NCI-H187 treated with DMSO at 0.1 percent for 48 hours (cell line): Measurements from ENCODE around the gene CLVS2.

Experiments used
- DNase-seq: peaks from one replicate; lab custom pipeline; 2025; lab: John Stamatoyannopoulos, UW

CLVS2 gene, protein sequence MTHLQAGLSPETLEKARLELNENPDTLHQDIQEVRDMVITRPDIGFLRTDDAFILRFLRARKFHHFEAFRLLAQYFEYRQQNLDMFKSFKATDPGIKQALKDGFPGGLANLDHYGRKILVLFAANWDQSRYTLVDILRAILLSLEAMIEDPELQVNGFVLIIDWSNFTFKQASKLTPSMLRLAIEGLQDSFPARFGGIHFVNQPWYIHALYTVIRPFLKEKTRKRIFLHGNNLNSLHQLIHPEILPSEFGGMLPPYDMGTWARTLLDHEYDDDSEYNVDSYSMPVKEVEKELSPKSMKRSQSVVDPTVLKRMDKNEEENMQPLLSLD

DNA sequence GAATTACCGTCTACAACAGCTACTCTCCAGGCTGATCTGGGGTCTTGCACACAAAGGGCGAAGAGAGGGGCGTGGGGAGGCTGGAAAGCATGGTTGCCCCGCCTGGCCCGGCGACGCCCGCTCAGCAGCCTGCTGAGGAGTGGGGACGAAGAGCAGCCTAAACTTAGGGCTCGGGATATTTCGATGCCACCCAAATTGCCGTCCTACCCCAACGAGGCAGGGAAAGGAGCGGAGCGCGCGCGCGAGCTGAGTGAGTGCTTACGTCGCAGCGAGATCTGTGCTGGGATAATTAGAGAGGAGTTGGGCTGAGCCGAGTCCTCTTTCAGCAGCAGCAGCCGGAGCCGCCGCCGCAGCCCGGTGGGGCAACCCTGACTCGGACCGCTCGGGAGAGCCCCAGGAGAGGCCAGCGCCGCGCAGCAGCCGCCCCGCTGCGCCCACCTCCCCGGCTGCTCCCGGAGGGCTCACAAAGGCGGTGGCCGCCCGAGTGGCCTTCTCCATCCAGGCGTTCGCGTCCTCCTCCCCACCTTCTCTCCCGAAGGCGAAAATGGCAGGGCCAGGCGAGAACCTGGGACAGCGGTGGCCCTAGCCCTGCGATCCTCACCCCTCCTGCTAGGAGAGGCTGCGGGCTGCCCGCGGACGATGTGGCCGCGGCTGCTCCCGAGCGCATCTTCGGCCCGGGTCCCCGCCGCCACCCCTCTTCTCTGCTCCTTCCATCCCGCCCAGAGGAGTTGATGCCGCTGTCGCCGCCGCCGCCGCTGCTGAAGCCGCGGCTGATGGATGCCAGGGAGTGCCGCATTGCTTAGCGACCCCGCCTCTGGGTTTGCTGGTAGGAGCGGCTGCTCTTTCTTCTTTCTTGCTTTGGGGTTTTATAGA lies at the start of gene CLVS2:
Gene CLVS2 (plus strand): TSS at position 315 of the 873 bp plus-strand sequence. CDS start 1,543 bp downstream, outside the sequence.
- DNase-seq = no peak

DNA sequence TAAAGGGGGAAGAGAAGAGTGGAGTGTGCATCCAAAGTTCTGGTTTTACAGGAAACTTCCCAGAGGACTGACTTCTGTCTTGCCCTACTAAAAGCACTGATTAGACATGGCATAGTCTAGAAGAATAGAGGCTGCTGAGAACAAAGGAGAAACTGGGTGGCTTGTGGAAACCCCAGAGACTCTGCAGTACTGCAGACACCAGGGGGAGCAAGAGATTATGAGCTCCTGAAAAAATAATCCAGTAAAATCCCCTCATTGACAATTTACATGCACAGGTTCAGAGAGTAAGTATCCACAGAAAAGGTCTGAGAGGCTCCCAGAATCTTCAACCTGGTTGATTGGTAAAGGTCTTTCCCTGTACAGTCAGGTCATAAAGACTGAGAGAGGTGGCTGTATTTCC lies 48.7 kb upstream of the CLVS2 start:
- DNase-seq = no peak

DNA sequence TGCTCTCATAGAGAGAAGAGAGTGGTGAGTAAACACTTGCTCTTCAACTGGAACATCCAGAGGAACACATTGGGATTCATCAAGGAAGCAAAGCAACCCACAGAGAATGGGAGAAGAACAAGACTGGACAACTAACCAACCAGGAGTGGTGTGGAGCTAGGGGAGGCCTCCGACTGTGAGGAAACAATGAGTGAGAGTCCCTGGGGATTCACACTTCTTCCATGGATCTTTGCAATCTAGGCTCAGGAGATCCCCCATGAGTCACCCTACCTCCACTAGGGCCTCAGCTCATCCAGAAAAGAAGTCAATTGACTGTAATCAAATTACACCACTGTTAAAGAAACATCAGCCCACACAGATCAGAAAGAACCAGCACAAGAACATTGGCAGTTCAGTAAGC lies 42.3 kb upstream of the CLVS2 start:
- DNase-seq = no peak

DNA sequence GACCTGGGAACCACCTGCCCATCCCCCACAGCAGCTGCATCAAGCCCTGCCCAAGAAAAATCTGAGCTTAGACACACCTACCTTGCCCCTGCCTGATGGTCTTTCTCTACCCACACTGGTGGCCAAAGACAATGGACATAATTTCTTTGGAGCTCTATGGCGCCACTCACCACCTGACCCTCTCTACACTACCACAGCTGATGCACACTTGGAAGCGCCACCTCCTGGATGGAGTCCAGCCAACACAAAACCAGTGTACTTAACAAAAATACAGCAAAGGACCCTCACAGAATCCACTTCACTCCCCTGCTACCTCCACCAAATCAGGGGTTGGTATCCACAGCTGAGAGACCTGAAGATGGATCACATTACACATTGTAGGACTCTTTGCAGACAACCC lies 39.7 kb upstream of the CLVS2 start:
- DNase-seq = no peak

DNA sequence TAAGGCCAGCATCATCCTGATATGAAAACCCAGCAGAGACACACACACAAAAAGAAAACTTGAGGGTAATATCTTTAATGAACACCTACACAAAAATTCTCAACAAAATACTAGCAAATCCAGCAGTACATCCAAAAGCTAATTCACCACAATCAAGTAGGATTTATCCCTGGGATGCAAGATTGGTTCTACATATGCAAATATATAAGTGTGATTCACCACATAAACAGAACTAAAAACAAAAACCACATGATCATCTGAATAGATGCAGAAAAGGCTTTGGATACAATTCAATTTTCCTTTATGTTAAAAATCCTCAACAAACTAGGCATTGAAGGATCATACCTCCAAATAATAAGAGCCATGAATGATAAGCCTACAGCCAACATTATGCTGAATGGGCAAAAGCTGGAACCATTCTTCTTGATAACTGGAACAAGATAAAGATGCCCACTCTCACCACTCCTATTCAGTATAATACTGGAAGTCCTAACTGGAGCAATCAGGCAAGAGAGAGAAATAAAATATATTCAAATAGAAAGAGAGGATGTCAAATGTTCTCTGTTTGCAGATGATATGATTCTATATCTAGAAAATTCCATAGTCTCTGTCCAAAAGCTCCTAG lies 33.9 kb upstream of the CLVS2 start:
- DNase-seq = no peak

DNA sequence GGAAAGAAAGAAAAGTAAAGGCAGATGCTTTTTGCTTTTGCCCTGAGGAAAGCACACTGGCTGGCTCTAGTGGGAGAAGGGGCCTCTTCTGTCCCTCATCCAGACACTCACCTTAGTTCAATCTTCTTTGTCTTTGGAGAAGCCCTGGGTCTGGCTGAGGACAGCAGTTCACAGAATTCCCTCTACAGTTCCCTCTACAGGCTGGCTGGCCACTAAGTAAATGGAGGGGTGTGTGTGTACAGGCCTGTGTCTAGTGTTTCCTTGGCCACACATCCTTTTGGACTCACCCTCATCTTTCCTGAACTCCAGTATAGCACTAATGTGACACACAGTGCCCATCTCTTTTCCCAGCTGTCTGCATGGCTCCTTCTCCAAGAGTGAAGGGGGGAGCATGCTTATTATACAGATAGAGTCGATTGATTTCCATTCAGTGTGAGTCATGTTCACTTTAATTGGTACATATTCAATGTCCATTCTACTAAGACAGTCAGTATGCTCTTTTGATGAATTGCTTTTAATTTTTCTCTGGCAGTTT lies 26.0 kb upstream of the CLVS2 start:
- no peak for DNase-seq

DNA sequence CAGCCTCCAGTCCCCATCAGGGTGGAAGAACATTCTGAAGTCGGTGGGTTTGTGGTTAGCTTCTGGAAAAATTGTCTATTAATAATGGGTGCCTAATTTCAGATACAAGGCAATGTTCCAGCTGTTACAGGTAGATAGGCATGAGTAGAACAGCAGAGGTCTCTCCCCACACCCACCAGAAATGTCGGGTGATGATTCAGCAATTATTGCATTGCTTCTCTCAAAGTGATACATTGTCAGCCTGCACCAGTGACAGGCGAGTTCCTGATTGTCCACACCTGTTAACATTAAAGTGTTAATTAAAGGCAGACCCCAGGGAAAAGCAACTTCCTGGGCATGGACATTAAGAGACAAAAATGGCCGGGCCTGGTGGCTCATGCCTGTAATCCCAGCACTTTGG lies 18.9 kb upstream of the CLVS2 start:
- no peak for DNase-seq

DNA sequence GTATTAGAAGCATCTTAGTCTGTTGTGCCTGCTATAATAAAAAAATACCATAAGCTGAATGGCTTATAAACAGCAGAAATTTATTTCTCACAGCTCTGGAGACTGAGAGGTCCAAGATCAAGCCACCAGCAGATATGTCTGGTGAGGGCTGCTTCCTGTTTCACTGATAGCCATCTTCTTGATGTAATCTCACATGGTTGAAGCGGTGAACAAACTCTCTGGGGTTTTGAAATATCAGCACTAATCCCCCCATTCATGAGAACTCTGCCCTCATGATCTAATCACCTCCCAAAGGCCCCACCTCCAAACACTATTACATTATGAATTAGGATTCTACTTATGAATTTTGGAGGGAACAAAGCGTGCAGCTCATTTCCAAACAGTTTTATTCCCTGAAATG lies 11.6 kb upstream of the CLVS2 start:
- DNase-seq = no peak

DNA sequence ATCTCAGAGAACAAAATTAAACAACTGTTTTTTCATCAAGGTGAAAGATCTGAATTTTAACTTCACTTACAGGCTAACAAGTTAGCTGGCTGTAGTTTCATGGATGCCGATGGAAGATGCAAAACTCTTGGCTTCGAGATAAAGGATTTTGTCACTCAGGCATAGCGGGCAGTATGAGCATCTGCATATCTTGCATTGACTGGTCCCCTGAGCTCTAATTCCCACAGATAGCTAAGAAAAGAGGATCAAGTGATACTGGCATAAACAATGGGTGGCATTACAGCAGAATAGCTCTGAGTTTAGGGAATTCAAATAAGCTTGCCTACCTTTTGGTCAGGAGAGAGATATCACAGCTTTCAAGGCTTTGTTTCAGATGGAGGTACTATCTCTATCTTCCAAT lies 1.8 kb upstream of the CLVS2 start:
- no peak for DNase-seq

DNA sequence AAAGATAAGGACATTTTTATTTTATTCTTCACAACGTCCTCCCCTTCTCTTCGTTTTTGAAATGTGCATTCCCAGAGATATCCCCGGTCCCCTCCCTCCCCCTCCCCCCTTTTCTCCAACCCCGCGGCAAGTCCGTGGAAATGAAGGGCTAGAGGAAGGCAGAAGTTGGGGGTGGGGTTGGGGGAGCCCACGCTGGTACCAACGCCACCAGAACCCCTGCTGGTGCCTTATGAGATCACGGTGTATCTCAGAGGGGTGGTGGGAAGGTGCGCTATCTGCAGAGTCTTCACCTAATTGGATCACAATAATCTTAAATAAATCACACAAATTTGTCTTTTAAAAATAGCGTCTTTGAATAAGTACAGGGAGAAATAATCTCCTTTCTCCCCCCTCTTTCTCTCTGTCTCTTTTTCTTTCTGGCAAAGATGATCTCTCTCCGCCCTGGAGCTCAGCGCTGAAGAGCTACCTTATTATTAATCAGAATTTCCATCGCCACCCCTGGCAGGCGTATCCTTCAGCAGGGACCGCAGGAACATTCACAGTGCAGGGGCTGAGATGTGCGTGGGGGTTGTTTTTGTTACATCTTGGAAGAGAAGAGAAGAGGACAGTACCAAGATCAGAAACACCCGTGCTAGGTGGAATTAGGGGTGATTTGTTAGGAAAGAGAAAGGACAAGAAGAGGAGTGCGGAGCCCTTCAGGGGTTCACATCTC lies 915 bp downstream of the CLVS2 start:
- DNase-seq = no peak

DNA sequence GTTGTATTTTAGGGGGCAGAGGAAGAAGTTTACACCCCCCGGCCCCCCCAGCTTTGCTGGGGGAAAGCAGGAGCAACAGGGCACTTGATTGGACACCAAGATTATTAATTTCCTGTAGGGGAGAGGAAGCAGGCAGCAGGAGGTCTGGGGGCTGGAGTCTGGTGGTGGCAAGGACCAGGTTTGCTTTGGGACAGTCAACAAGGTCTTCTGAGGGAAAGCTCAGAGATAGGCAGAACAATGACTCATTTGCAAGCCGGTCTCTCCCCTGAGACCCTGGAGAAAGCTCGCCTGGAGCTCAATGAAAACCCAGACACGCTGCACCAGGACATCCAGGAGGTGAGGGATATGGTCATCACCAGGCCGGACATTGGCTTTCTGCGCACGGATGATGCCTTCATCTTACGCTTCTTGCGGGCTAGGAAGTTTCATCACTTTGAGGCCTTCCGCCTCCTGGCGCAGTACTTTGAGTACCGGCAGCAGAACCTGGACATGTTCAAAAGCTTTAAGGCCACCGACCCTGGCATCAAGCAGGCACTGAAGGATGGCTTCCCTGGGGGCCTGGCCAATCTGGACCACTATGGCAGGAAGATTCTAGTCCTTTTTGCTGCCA lies 1.6 kb downstream of the CLVS2 start:
- DNase-seq = no peak

DNA sequence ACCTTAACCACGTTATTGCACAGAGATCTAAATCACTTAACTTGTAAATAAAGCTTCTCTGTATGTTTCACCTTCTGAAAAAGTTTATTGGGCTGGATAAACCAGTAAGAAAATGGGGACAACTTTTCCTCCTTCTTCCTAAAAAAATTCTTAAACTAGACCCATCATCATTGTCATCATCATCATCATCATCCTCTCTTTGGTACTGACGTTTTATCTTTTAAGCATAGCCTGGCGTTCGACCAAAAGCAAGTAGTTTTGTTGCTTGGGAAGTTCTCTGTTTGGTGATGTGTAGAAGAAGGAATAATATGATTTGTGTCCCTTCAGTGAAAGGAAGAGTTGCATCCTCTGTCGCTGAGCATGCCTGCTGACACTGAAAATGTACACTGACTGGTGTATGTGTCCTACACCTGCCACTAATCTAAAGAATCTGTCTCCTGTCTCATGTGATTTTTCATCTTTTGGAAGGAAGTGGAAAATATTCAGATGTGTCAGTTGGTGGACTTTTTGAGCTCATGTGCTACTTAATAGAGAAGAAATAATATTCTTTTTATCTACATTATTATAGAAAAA lies 2.5 kb downstream of the CLVS2 start:
- no peak for DNase-seq

DNA sequence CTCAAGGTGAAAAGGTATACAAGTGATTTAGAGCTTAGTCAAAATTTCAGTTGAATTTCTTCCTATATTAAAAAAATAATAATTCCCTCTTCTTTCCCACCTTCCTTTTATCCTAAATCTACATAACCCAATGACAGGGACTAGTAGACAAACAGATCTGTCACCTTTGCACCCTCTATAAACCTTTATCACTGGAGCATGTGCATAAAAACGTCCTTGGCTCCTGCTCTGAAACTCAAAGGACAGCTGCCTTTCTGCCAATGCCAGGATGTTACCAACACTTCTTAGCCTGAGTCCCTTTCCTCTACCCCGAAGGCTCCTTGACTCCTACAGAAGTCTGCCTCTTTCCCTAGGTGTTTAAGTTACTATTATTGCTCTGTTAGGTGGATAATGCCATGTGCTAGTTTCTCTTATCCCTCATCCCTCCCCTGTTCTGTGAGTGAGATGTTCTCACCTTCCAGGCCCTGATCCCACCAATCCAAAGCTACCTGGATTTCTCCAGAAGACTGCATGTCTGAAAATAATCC lies 4.3 kb downstream of the CLVS2 start:
- no peak for DNase-seq

DNA sequence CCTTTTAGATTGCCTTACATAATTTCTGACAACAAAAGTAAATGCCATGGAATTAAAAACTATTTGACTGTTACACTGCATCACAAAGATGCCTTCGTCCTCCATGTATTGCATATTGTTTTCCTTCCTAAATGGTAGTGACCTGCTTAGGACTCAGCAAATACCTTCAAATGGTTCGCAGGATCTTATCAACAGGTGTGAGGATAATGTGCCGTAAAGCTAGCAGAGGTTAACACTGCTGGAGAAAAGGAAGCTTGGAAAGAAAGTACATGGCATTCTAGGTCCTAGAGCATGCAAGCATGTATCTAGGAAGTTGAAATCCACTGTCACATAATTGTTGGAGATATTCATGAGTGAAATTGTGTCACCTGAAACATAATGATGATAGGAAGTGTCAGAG lies 5.5 kb downstream of the CLVS2 start:
- no peak for DNase-seq

DNA sequence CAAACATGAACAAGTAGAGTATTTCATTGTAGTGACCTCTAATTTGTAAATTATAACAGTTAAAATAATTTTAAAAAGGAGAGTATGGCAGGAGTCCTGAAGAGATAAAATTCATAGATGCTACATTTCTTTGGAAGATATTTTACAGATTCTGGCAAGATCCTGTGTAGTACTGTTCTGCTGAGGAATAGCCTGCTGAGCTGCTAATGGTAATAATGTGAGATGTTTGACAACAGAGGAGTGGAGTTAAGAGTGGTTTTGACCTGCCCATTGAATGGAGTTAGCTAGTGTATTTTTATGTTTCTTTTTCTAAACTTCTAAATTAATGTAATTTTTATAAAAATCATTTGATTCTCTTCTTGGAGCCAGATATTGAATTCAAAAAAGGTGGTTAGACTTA lies 11.8 kb downstream of the CLVS2 start:
- DNase-seq = no peak

DNA sequence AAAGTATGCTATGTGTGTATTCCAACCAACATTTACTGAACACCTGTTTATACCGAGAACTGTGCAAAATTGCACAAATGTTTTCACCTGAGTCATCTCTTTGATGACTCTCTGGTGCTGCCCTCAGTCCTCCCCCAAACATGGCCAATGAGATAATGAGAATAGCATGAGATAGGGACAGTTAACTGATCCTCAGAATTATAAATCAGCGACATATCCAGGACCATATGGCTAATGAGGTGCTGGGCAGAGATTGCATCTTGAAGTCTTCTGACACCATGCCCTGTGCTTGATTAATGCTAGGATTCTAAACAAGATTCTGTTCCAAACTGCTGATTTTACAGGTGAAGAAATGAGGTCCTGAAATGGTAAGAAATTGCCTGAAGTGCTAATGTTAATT lies 13.0 kb downstream of the CLVS2 start:
- no peak for DNase-seq

DNA sequence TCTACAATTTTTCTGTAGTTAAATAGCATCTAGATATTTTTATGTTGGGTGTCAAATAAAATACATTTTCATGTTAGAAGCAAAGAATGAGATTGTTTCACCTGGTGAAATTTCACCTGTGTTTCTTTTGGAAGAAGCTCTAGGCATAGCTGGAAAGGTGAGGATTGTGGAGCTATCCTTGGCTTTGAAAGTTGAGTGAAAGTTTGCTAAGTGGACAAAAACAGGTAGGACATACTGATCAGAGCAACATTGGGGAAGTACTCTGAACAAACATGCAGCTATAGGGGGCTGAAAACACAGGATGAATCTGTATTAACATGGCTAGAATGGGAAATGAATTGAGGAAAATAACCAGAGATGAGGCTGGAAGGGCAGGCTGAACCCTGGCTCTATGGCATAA lies 18.8 kb downstream of the CLVS2 start:
- DNase-seq = no peak

DNA sequence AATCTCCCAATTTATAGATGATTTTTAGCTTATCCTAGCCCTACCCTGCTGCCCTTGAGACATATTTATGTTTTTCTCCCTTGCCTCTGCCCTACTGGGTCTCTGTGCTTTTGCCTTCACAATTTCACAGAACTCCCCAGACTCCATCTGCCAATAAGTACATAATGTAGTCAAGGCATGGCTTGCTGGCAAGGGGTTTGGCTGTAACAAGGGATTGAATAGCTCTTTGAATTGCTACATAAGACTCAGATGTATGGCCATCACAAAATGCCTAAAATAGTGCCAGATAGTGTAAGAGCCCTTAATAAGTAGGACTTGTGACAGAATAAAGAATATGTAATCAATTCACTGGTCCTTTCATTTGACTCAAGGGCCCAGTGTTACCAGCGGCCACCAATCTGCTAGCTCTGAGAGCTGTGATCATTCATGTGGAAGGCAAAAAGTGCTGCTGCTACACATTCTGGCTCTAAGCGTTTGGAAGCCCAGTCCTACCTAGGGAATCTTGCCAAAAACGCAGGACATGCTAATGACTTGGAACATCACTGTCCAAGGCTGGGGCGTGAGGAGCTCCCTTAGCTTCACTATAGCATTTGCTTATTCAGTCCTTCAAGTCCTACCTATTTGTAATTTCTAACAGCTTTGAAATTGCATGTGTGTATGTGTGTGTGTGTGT lies 20.5 kb downstream of the CLVS2 start:
- DNase-seq = no peak

DNA sequence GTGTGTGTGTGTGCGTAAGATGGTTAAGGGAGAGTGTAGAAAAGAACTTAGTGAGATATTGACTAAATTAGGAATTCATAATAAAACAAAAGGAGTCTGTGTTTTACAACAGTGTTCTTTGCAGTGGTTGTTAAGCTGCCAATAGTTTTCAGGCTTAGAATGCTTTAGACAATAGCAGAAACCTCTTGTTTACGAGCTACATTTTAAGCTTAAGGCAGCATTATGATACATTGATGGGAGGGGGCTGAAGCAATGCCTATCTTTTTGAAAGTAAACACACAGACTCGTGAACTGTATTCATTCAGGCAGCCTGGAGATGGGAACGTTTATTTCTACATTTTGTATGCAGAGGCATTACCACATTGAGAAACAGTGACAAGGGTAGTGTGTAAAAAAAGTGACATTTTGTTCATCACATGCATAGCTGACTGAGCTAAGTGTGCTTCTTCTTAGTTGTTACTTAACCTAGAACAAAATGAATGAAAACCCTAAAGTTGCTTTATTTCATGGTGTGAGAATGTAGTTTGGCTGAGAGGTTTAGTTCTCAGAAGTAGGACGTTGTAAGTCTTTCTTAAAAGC lies 21.2 kb downstream of the CLVS2 start:
- DNase-seq = no peak

DNA sequence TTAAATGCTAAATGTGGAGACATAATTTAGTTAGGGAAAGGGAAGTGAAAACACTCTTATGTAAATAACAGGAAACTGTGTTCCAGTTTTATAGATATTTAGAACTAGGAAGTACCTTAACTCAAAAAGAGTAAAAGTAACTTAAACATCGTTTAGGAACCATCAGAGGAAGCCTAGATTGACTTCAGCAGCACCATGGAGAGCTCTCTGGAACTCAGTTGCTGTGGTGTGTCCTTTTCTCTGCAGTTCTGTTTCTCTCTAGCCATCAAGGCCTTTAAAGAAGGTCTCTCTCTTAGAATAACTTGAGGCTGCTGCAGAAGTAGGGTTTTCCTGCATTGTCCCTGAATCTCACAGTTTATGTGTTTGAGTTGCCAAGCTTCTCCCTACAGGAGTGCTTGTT lies 26.9 kb downstream of the CLVS2 start:
- DNase-seq = no peak
